Left colon (tissue), 2 donors: ENCODE measurements around the gene TSPAN9. TPM values are rescaled to one million over a fixed set of nuclear protein-coding genes. Genes with fewer than 3 reads are reported as not detected.

ENCODE experiments used
- ATAC-seq: fragments of 200-7000 bp; cut with Tn5 transposase; one replicate; pipeline ENCODE4 v1.9.1; 2020; ENCODE audit warnings: mild to moderate bottlenecking, moderate library complexity
- DNase-seq, 2 donors: peaks; one replicate each; pipeline ENCODE4 v3.0.0-alpha.2; 2020
- intact Hi-C, 2 donors: fragments of 100-400 bp; cut with DNase I in 1 of 2; cut with micrococcal nuclease in 1 of 2; formaldehyde crosslinking; loops; one replicate each; pipeline versions ENCODE4 v1.11.2 to v1.14.0; 2022; cut with DNase I, micrococcal nuclease
- total RNA-seq, 2 donors: library from RNA; stranded (reverse); fragmentation: NEBNext Ultra II Directional; extraction: Animal tissue kit (Norgen Biotek cat#: 25700); gene quantifications; one replicate each; pipeline ENCODE4 v1.2.1, GENCODE V29; 2021
- donor health status: DM: no; HTN: no; CAD: no.
- donor health status: DM: yes; HTN: yes; CAD: no.

The TSPAN9 gene
- total RNA-seq, 2 donors from 2014 or later = 7.1 to 9.6 TPM

- ATAC-seq (peak; percentile 91), DNase-seq (peak; percentile 90 to 92)
- intact Hi-C loops = loop anchor here in 1 of 2 donors (10.0 kb wide), 2 partner anchors 475 to 505 kb away; no protein-coding TSS in a partner anchor
Measured at GRCh38 chr12:3299929-3300832, 223.0 kb downstream of the TSPAN9 start.

GRCh38 chr12:3300833-3301401 lies 223.7 kb downstream of the TSPAN9 start:
- ATAC-seq (no peak), DNase-seq (no peak)
- intact Hi-C loops = loop anchor here in 1 of 2 donors (10.0 kb wide), 2 partner anchors 474 to 504 kb away; no protein-coding TSS in a partner anchor

GRCh38 chr12:3302401-3303041 lies 225.3 kb downstream of the TSPAN9 start:
- no peak for ATAC-seq
- intact Hi-C loops = loop anchor here in 1 of 2 donors (10.0 kb wide), 2 partner anchors 472 to 502 kb away; no protein-coding TSS in a partner anchor
- DNase-seq = no peak

GRCh38 chr12:3303410-3304136 lies 226.4 kb downstream of the TSPAN9 start:
- no peak for DNase-seq
- no peak for ATAC-seq
- intact Hi-C loops = loop anchor here in 1 of 2 donors (10.0 kb wide), 2 partner anchors 471 to 501 kb away; no protein-coding TSS in a partner anchor

GRCh38 chr12:3304436-3305165 lies 227.4 kb downstream of the TSPAN9 start:
- ATAC-seq (no peak), DNase-seq (no peak)
- intact Hi-C loops = loop anchor here in 1 of 2 donors (10.0 kb wide), 2 partner anchors 470 to 500 kb away; no protein-coding TSS in a partner anchor

GRCh38 chr12:3305464-3305863 lies 228.3 kb downstream of the TSPAN9 start:
- intact Hi-C loops = loop anchor here in 1 of 2 donors (10.0 kb wide), 2 partner anchors 469 to 499 kb away; no protein-coding TSS in a partner anchor
- DNase-seq = no peak
- no peak for ATAC-seq

GRCh38 chr12:3305904-3306619 lies 228.9 kb downstream of the TSPAN9 start:
- no peak for ATAC-seq
- no peak for DNase-seq
- intact Hi-C loops = loop anchor here in 1 of 2 donors (10.0 kb wide), 2 partner anchors 469 to 499 kb away; no protein-coding TSS in a partner anchor

- no peak for ATAC-seq
- intact Hi-C loops = loop anchor here in 1 of 2 donors (10.0 kb wide), 2 partner anchors 467 to 497 kb away; no protein-coding TSS in a partner anchor
- no peak for DNase-seq
Measured at GRCh38 chr12:3307389-3307788, 230.2 kb downstream of the TSPAN9 start.

- DNase-seq = no peak
- intact Hi-C loops = loop anchor here in 1 of 2 donors (10.0 kb wide), 2 partner anchors 467 to 497 kb away; no protein-coding TSS in a partner anchor
- no peak for ATAC-seq
Measured at GRCh38 chr12:3308063-3308462, 230.9 kb downstream of the TSPAN9 start.

- intact Hi-C loops = loop anchor here in 1 of 2 donors (10.0 kb wide), 2 partner anchors 466 to 496 kb away; no protein-coding TSS in a partner anchor
- ATAC-seq = no peak
Measured at GRCh38 chr12:3308609-3309008, 231.4 kb downstream of the TSPAN9 start.

GRCh38 chr12:3309805-3310204 lies 232.6 kb downstream of the TSPAN9 start:
- intact Hi-C loops = loop anchor here in 1 of 2 donors (10.0 kb wide), 2 partner anchors 465 to 495 kb away; no protein-coding TSS in a partner anchor
- ATAC-seq (no peak), DNase-seq (no peak)

More at GRCh38 chr12:3308609-3309008, 231.4 kb downstream of the TSPAN9 start:
- no peak for DNase-seq

- DNase-seq = no peak
- ATAC-seq = peak; percentile 59
- intact Hi-C loops = no loop called here
Measured at GRCh38 chr12:3310271-3311026, 233.3 kb downstream of the TSPAN9 start.

- DNase-seq (peak; percentile 40 to 53), ATAC-seq (peak; percentile 90)
- intact Hi-C loops = no loop called here
Measured at GRCh38 chr12:3311027-3311402, 233.8 kb downstream of the TSPAN9 start.

GRCh38 chr12:3311491-3312103 lies 234.4 kb downstream of the TSPAN9 start:
- DNase-seq = no peak
- intact Hi-C loops = no loop called here
- ATAC-seq = no peak

GRCh38 chr12:3313066-3313465 lies 235.9 kb downstream of the TSPAN9 start:
- no peak for ATAC-seq
- intact Hi-C loops = no loop called here
- DNase-seq = no peak
